Measurements from ENCODE around the gene LIX1L. TPM values are rescaled to one million over a fixed set of nuclear protein-coding genes. Genes with fewer than 3 reads are reported as not detected.

Gene LIX1L
- polyA plus RNA-seq, 2 of the 4 experiments (the other 2 are of a cell fraction), result 10.5 to 35.8 TPM

DNA sequence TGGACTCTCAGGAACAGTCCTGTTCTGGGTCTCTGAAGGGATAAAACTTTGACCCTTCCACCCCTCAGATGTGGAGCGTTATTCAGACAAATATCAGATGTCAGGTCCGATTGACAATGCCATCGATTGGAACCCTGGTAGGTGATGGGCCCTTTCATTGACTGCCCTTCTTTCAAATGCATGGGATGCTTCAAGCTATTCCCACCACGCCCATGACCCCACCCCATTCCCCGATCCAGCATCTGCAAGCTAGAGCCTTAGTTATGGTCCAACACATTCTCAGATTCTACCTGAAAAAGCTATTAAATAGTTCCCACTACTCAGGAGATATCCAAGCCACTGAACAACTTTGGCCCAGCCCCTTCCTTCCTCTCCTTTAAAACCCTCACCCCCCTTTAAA lies 19.2 kb upstream of the LIX1L start (continued):
- TF ChIP-seq, protein P1, sequence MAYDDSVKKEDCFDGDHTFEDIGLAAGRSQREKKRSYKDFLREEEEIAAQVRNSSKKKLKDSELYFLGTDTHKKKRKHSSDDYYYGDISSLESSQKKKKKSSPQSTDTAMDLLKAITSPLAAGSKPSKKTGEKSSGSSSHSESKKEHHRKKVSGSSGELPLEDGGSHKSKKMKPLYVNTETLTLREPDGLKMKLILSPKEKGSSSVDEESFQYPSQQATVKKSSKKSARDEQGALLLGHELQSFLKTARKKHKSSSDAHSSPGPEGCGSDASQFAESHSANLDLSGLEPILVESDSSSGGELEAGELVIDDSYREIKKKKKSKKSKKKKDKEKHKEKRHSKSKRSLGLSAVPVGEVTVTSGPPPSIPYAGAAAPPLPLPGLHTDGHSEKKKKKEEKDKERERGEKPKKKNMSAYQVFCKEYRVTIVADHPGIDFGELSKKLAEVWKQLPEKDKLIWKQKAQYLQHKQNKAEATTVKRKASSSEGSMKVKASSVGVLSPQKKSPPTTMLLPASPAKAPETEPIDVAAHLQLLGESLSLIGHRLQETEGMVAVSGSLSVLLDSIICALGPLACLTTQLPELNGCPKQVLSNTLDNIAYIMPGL (CRISPR knock-in tag; IDR thresholded peaks at IDR 0.05; ENCODE audit: borderline replicate concordance), result no peak
- TF ChIP-seq FOSL2 (IDR thresholded peaks at IDR 0.05) (no peak), FOSL2 (CRISPR knock-in tag; IDR thresholded peaks at IDR 0.05) (no peak), FOSB (CRISPR knock-in tag; IDR thresholded peaks at IDR 0.05) (no peak)

DNA sequence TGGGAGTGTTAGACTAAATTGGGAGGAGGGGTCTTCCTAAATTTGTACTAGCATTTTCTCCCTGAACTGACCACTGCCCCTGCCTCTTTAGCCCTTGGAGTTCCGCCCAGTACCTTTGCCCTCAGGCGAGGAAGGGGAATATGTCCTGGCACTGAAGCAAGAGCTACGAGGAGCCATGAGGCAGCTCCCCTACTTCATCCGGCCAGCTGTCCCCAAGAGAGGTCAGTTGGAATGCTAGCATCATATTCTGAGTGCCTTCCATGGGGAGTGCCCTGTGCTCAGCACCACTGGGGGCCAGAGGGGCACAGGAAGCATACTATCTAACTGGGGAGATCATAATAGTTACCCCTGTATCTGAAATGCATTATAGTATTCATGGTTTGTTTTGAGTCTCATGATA lies 17.4 kb upstream of the LIX1L start:
- ATAC-seq (no peak), DNase-seq (ENCODE audit: low read depth in 1 of 2, low spot score in 1 of 2) (no peak), FAIRE-seq (no peak)
- no peak for TF ChIP-seq MAZ (IDR thresholded peaks at IDR 0.05; ENCODE audit: borderline replicate concordance, low read depth, low read length)
- TF ChIP-seq POLR2A (IDR thresholded peaks at IDR 0.05; ENCODE audit: low read length), result no peak
- no peak for TF ChIP-seq TFCP2L1 (CRISPR knock-in tag; IDR thresholded peaks at IDR 0.05)
- no peak for TF ChIP-seq HOXB13 (CRISPR knock-in tag; IDR thresholded peaks at IDR 0.05; ENCODE audit: low read depth)
- TF ChIP-seq RCOR1 (IDR thresholded peaks at IDR 0.05; ENCODE audit: low read depth, low read length), result no peak
- TF ChIP-seq ZSCAN20 (CRISPR knock-in tag; IDR thresholded peaks at IDR 0.05), result no peak
- TF ChIP-seq NFE2L2 (conservative IDR thresholded peaks at IDR 0.05; ENCODE audit: low read length), result no peak
- TF ChIP-seq CEBPB (IDR thresholded peaks at IDR 0.05), result no peak
- TF ChIP-seq RARB (CRISPR knock-in tag; IDR thresholded peaks at IDR 0.05), result no peak
- no peak for TF ChIP-seq ZFP36 (IDR thresholded peaks at IDR 0.05; ENCODE audit: borderline replicate concordance, partially characterized antibody)
- no peak for TF ChIP-seq ESRRA (IDR thresholded peaks at IDR 0.05; ENCODE audit: borderline replicate concordance, low read length)
- no peak for TF ChIP-seq GATA3 (IDR thresholded peaks at IDR 0.05; ENCODE audit: borderline replicate concordance)
- no peak for TF ChIP-seq CBX8 (IDR thresholded peaks at IDR 0.05)
- TF ChIP-seq, protein P2, sequence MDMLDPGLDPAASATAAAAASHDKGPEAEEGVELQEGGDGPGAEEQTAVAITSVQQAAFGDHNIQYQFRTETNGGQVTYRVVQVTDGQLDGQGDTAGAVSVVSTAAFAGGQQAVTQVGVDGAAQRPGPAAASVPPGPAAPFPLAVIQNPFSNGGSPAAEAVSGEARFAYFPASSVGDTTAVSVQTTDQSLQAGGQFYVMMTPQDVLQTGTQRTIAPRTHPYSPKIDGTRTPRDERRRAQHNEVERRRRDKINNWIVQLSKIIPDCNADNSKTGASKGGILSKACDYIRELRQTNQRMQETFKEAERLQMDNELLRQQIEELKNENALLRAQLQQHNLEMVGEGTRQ (IDR thresholded peaks at IDR 0.05), result no peak
- CTCF ChIA-PET, result interaction anchor here (1.0 to 24.2 kb wide), 4 partner anchors 17 to 129 kb away, joined by 3 to 566 read pairs (median 76); partner anchors contain the start of genes HJV and TXNIP
- no peak overlapping the region for H3K27ac ChIP-seq
- 70% methylated on average over 4 of the region's 4 CpGs for WGBS (ENCODE audit: missing lambda C conversion rate)
- POLR2A ChIA-PET, result no interaction called here
- no peak overlapping the region for H3K4me3 ChIP-seq
- H3K4me1 ChIP-seq, result peaks cover 20% of the 10 kb centered on the region; the same call in 2 of the 3 replicates
- no peak overlapping the region for H3K4me2 ChIP-seq
- H3K9me3 ChIP-seq, result no peaks in the 10 kb centered on the region

DNA sequence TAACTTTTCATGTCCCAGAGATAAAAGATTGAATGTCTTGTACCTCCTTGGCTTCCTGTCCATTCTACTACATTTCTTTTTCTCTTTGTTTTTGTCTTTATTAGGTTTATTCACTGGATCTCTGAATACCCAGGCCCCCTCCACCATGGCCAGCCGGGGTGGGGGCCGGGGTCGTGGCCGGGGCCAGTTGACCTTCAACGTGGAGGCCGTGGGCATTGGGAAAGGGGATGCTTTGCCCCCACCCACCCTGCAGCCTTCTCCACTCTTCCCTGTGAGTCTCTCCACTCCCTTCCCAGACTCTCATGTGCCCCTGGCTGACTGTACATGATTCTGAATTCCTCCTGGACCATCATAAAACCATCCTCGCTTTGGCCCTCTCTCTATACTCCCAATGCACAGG lies 16.9 kb upstream of the LIX1L start:
- Histone ChIP-seq H3K27ac (no peak overlapping the region), H3K4me2 (no peak overlapping the region), H3K9me3 (no peaks in the 10 kb centered on the region), H3K4me3 (no peak overlapping the region), H3K4me1 (peaks cover 19% of the 10 kb centered on the region; the same call in 2 of the 3 replicates)
- FAIRE-seq (no peak), ATAC-seq (no peak), DNase-seq (ENCODE audit: low read depth in 1 of 2, low spot score in 1 of 2) (no peak)
- no peak for TF ChIP-seq HOXB13 (CRISPR knock-in tag; IDR thresholded peaks at IDR 0.05; ENCODE audit: low read depth)
- TF ChIP-seq, protein P3, sequence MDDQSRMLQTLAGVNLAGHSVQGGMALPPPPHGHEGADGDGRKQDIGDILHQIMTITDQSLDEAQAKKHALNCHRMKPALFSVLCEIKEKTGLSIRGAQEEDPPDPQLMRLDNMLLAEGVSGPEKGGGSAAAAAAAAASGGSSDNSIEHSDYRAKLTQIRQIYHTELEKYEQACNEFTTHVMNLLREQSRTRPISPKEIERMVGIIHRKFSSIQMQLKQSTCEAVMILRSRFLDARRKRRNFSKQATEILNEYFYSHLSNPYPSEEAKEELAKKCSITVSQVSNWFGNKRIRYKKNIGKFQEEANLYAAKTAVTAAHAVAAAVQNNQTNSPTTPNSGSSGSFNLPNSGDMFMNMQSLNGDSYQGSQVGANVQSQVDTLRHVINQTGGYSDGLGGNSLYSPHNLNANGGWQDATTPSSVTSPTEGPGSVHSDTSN (IDR thresholded peaks at IDR 0.05), result no peak
- no peak for TF ChIP-seq ZFP36 (IDR thresholded peaks at IDR 0.05; ENCODE audit: borderline replicate concordance, partially characterized antibody)
- TF ChIP-seq RNF2 (IDR thresholded peaks at IDR 0.05; ENCODE audit: borderline replicate concordance, low read depth), result no peak
- TF ChIP-seq, protein P2 (IDR thresholded peaks at IDR 0.05), result no peak
- TF ChIP-seq, protein P4, sequence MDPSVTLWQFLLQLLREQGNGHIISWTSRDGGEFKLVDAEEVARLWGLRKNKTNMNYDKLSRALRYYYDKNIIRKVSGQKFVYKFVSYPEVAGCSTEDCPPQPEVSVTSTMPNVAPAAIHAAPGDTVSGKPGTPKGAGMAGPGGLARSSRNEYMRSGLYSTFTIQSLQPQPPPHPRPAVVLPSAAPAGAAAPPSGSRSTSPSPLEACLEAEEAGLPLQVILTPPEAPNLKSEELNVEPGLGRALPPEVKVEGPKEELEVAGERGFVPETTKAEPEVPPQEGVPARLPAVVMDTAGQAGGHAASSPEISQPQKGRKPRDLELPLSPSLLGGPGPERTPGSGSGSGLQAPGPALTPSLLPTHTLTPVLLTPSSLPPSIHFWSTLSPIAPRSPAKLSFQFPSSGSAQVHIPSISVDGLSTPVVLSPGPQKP (IDR thresholded peaks at IDR 0.05; ENCODE audit: low read depth, low read length), result no peak
- TF ChIP-seq RCOR1 (IDR thresholded peaks at IDR 0.05; ENCODE audit: low read depth, low read length), result no peak
- TF ChIP-seq PHF8 (IDR thresholded peaks at IDR 0.05; ENCODE audit: borderline replicate concordance, low read depth), result no peak
- no peak for TF ChIP-seq ESRRA (IDR thresholded peaks at IDR 0.05; ENCODE audit: borderline replicate concordance, low read length)
- no peak for TF ChIP-seq GATA3 (IDR thresholded peaks at IDR 0.05; ENCODE audit: borderline replicate concordance)
- TF ChIP-seq ZNF302 (CRISPR knock-in tag; IDR thresholded peaks at IDR 0.05), result no peak
- no peak for TF ChIP-seq JUNB (IDR thresholded peaks at IDR 0.05)
- no peak for TF ChIP-seq CHD4 (IDR thresholded peaks at IDR 0.05; ENCODE audit: borderline replicate concordance)
- ChIA-PET POLR2A (no interaction called here), CTCF (interaction anchor here (1.0 to 24.2 kb wide), 4 partner anchors 17 to 128 kb away, joined by 3 to 566 read pairs (median 76); partner anchors contain the start of genes HJV and TXNIP)
- 60% methylated on average over 7 of the region's 7 CpGs for WGBS (ENCODE audit: missing lambda C conversion rate)

Measured in A549 (cell line).